ENCODE data around the gene KRTAP1-5.
"Not testable (repeated sequence)": the region's sequence is repeated elsewhere in the genome, so short reads cannot be mapped to it uniquely, and the experiment has no call there.

KRTAP1-5 gene

DNA sequence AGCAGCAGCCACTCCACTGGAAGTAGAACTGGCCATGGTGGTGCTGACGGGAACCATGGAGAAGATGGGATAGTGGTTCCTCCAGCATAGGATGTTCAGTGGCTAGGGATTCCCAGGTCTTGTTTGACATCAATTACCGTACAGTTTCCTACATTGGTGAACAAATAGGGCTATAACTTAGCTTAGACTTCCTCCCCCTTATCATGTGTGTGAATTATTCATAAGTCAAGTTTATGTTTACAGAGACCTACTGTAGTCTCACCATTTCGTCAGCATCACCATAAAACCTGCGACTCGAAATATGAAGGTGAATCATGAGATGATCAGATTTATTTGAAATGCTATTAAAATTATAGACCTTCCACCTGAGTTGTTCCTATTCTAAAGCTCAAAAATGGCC lies 31.7 kb upstream of the KRTAP1-5 start:
- no peak for DNase-seq (ENCODE audit: extremely low read depth, low read depth)
- TF ChIP-seq, protein P1, sequence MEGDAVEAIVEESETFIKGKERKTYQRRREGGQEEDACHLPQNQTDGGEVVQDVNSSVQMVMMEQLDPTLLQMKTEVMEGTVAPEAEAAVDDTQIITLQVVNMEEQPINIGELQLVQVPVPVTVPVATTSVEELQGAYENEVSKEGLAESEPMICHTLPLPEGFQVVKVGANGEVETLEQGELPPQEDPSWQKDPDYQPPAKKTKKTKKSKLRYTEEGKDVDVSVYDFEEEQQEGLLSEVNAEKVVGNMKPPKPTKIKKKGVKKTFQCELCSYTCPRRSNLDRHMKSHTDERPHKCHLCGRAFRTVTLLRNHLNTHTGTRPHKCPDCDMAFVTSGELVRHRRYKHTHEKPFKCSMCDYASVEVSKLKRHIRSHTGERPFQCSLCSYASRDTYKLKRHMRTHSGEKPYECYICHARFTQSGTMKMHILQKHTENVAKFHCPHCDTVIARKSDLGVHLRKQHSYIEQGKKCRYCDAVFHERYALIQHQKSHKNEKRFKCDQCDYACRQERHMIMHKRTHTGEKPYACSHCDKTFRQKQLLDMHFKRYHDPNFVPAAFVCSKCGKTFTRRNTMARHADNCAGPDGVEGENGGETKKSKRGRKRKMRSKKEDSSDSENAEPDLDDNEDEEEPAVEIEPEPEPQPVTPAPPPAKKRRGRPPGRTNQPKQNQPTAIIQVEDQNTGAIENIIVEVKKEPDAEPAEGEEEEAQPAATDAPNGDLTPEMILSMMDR (IDR thresholded peaks at IDR 0.05; ENCODE audit: low read depth, low read length, missing control alignments), result no peak

DNA sequence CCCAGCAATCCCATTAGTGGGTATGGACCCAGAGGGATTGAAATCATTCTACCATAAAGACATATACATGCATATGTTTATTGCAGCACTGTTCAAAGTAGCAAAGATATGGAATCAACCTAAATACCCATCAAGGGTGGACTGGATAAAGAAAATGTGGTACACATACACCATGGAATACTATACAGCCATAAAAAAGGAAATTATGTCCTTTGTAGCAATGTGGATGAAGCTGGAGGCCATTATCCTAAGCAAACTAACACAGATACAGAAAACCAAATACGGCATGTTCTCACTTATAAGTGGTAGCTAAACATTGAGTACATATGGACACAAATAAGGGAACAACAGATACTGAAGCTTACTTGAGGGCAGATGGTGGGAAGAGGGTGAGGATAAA lies 30.5 kb upstream of the KRTAP1-5 start:
- TF ChIP-seq, protein P1 (IDR thresholded peaks at IDR 0.05; ENCODE audit: low read depth, low read length, missing control alignments), result no peak
- no peak for DNase-seq (ENCODE audit: extremely low read depth, low read depth)

More for the DNA sequence above, 31.7 kb upstream of the KRTAP1-5 start:
- H3K4me3 ChIP-seq (replicated peaks; ENCODE audit: low read depth, low read length), result no peak overlapping the region

DNA sequence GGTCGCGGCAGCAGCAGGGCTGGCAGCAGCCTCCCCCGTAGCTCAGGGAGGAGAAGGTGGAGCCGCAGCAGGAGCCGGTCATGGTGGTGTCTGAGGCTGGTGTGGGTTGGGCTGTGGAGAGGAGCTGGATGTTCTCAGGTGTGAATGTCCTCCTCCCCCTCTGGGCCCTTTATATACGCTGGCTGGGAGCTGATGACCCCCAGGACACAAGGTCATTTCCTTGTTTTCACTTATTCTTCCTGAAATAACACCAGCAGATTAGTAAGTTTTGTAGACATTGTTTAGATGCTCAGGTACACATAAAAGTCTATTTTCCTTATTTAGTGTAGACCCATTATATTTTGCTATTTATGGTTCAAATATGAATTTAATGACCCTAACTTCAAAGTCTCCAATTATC lies 28.1 kb upstream of the KRTAP1-5 start, which contains the start of gene KRTAP2-2:
Gene KRTAP2-2 (minus strand): TSS at position 101 of the 400 bp plus-strand sequence. CDS start 19 bp downstream, at position 82.
- H3K4me3 ChIP-seq (replicated peaks; ENCODE audit: low read depth, low read length); DNase-seq (ENCODE audit: extremely low read depth, low read depth): not testable (repeated sequence)

More for the DNA sequence above, 30.5 kb upstream of the KRTAP1-5 start:
- H3K4me3 ChIP-seq (replicated peaks; ENCODE audit: low read depth, low read length), result no peak overlapping the region

DNA sequence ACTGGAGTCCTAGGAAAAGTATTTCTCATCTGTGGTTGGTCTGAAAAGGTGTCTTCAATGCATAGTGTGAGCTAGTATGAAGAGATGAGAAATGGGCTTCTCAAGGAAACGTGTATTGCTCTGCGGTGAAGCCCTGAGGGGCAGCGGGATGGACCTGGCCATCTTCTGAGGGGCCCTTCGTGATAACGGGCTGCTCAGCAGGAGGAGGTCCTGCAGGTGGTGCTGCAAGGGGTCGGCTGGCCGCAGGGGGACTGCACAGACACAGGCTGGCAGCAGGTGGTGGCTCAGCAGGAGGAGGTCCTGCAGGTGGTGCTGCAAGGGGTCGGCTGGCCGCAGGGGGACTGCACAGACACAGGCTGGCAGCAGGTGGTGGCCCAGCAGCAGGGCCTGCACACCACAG lies 27.5 kb upstream of the KRTAP1-5 start:
- not testable (repeated sequence) for DNase-seq (ENCODE audit: extremely low read depth, low read depth); H3K4me3 ChIP-seq (replicated peaks; ENCODE audit: low read depth, low read length)

DNA sequence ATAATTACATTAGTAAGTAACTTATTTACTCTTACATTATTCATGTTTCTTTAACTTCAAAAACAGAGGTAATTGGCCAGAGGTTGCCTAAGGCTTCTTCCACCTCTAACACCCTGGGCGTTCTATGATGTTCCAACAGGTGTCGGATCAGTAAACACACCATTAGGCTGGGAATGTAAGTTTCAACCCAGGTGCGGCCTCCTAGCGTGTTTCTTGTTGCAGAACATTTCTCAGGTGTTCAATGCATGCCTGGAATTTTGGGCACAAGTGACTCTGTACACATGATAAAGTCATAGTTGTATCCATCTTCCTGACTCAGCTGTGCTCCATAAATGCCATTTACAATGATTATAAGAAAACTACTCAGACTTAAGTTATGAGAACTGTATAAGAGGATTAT lies 27.0 kb upstream of the KRTAP1-5 start:
- DNase-seq (ENCODE audit: extremely low read depth, low read depth), result no peak
- TF ChIP-seq, protein P1 (IDR thresholded peaks at IDR 0.05; ENCODE audit: low read depth, low read length, missing control alignments), result no peak
- no peak overlapping the region for H3K4me3 ChIP-seq (replicated peaks; ENCODE audit: low read depth, low read length)

DNA sequence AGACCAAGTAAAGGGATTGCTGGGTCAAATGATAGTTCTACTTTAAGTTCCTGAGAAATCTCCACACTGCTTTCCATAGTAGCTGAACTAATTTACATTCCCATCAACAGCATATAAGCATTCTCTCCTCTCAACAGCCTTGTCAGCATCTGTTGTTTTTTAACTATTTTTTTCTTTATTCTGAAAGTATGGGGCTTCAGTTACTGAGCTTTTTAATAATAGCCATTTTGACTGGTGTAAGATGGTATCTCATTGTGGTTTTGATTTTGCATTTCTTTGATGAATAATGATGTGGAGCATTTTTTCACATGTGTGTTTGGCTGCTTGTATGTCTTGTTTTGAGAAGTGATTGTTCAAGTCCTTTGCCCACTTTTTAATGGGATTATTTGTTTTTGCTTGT lies 25.6 kb upstream of the KRTAP1-5 start:
- DNase-seq (ENCODE audit: extremely low read depth, low read depth), result no peak

DNA sequence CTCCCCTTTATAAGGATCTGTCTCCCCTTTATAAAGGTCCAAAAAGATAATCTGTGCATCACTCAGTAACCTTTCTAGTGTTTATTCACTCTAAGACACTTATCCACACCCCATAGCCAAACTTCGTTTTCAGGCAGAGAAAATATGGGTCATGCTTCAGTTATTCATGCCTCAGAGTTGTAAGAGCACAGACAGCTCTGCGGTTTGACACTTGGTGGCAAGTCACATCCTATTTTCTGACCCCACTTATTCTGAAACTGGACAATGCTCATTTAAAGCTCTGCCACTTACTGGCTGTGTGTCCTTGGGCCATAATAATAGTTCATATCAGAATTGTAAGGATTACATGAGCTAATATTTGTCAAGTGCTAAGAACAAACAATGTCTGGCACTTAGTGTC lies 22.1 kb upstream of the KRTAP1-5 start:
- TF ChIP-seq, protein P1 (IDR thresholded peaks at IDR 0.05; ENCODE audit: low read depth, low read length, missing control alignments), result no peak
- no peak for DNase-seq (ENCODE audit: extremely low read depth, low read depth)
- no peak overlapping the region for H3K4me3 ChIP-seq (replicated peaks; ENCODE audit: low read depth, low read length)

More for the DNA sequence above, 25.6 kb upstream of the KRTAP1-5 start:
- H3K4me3 ChIP-seq (replicated peaks; ENCODE audit: low read depth, low read length), result no peak overlapping the region
- TF ChIP-seq, protein P1 (IDR thresholded peaks at IDR 0.05; ENCODE audit: low read depth, low read length, missing control alignments), result no peak

DNA sequence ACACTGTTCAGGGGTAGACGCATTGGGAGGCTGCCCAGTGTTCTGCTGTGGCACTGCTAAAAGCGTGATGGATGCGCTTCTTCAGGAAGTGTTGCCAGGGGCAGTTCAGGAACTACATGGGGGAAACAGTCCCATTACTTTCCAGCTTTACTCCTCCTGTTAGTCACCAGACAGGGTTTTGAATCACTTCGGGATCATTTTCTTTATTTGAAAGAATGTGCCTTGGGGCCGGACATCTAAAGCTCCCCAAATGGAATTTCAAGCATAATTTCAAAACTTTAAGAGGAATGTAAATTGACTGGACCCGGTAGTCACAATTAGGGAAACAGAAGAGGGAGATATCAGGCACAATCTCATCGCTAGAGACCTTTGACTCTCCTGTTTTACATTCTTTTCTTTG lies 21.4 kb upstream of the KRTAP1-5 start:
- H3K4me3 ChIP-seq (replicated peaks; ENCODE audit: low read depth, low read length), result no peak overlapping the region
- DNase-seq (ENCODE audit: extremely low read depth, low read depth), result no peak
- TF ChIP-seq, protein P1 (IDR thresholded peaks at IDR 0.05; ENCODE audit: low read depth, low read length, missing control alignments), result no peak

DNA sequence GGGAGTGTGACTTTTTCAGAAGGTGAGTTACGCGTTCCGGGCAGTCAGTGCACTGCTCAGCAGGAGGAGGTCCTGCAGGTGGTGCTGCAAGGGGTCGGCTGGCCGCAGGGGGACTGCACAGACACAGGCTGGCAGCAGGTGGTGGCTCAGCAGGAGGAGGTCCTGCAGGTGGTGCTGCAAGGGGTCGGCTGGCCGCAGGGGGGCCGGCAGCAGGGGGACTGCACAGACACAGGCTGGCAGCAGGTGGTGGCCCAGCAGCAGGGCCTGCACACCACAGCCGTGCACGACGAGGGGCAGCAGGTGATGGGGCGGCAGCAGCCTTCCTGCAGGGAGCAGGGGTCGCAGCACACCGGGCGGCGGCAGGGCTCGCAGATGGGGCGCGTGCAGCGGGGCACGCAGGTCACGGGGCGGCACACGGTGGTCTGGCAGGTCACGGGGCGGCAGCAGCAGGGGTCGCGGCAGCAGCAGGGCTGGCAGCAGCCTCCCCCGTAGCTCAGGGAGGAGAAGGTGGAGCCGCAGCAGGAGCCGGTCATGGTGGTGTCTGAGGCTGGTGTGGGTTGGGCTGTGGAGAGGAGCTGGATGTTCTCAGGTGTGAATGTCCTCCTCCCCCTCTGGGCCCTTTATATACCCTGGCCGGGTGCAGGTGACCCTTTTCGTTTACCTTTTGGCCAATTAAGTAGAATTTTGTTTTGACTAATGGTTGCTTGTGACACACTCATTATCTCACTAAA lies 19.9 kb upstream of the KRTAP1-5 start, which contains the start of gene KRTAP2-1:
Gene KRTAP2-1 (minus strand): TSS at position 582 of the 731 bp plus-strand sequence. CDS start 49 bp downstream, at position 533.
- not testable (repeated sequence) for DNase-seq (ENCODE audit: extremely low read depth, low read depth); H3K4me3 ChIP-seq (replicated peaks; ENCODE audit: low read depth, low read length)
